WTC11 (cell line): ENCODE data around the gene ABCC2.

Source experiments
- CTCF ChIP-seq: fragments of 200-600 bp; IDR thresholded peaks from 2 replicates; pipeline ENCODE4 v1.8.0; 2022; ENCODE audit warnings: antibody characterized with exemption
- E2F4 ChIP-seq: sonication (generic); formaldehyde crosslinking; IDR thresholded peaks from 2 replicates; pipeline ENCODE4 v1.8.1; 2022; ENCODE audit warnings: low read depth, mild to moderate bottlenecking, moderate library complexity, missing genetic modification reagents, borderline replicate concordance
- FOXP4 ChIP-seq: sonication (generic); formaldehyde crosslinking; IDR thresholded peaks from 2 replicates; pipeline ENCODE4 v1.8.0; 2022; ENCODE audit warnings: mild to moderate bottlenecking, missing genetic modification reagents
- JUN ChIP-seq: sonication (generic); formaldehyde crosslinking; IDR thresholded peaks from 2 replicates; pipeline ENCODE4 v1.8.0; 2023; ENCODE audit warnings: mild to moderate bottlenecking, missing genetic modification reagents

GRCh38 chr10:99743841-99744240 is 38.6 kb upstream of the ABCC2 start:
- TF ChIP-seq JUN (CRISPR knock-in tag) (no peak), E2F4 (CRISPR knock-in tag) (no peak), CTCF (no peak), FOXP4 (no peak)
